MM.1S (cell line): ENCODE measurements around the gene ZNF436.
"Not testable (repeated sequence)": the region's sequence is repeated elsewhere in the genome, so short reads cannot be mapped to it uniquely, and the experiment has no call there.

Source experiments
- CTCF ChIP-seq: fragments of 300-600 bp; sonication (generic); IDR thresholded peaks from 2 replicates; pipeline ENCODE4 v1.5.1; 2016; ENCODE audit warnings: antibody characterized with exemption, low read length, mixed read lengths
- EZH2phosphoT487 ChIP-seq: fragments of 300-600 bp; sonication (generic); IDR thresholded peaks from 2 replicates; pipeline ENCODE4 v1.6.1; 2018; ENCODE audit warnings: antibody characterized with exemption, low read length

DNA sequence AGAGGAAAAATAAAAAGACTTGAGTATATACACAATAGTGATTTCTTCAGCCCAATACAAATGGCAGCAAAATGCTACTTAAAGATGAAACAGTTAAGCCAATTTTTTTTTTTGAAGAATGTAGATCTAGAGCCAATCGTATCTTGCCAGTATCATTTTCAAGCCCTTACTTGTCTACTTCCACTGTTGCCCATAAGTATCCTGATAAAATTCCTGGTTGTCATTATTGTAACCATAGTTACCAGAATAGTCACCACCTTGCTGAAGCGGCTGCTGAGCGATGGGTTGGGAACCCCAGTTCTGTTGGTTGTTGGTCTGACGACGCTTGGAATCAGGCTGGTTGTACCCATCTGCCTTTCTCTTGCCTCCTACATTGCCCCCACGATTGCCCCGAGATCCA is 59.4 kb downstream of the ZNF436 start:
- not testable (repeated sequence) for TF ChIP-seq CTCF, EZH2phosphoT487
